Measurements from ENCODE around the gene MRPS25.

MRPS25 gene

GRCh38 chr3:15050405-15051092, 14.6 kb downstream of the MRPS25 start:
- no peak overlapping the region for H3K4me3 ChIP-seq (ENCODE audit: low read depth, low read length)
- DNase-seq (ENCODE audit: low read depth) = no peak
- TF ChIP-seq CTCF (IDR thresholded peaks at IDR 0.05; ENCODE audit: low read depth, low read length) (no peak), POLR2A (IDR thresholded peaks at IDR 0.05; ENCODE audit: extremely low read depth, insufficient read length) (no peak), MAX (IDR thresholded peaks at IDR 0.05; ENCODE audit: low read depth, low read length) (no peak), MYC (IDR thresholded peaks at IDR 0.05; ENCODE audit: low read depth, low read length) (no peak)

GRCh38 chr3:15049584-15049983, 15.5 kb downstream of the MRPS25 start:
- no peak for DNase-seq (ENCODE audit: low read depth)
- TF ChIP-seq MYC (IDR thresholded peaks at IDR 0.05; ENCODE audit: low read depth, low read length) = no peak
- TF ChIP-seq MAX (IDR thresholded peaks at IDR 0.05; ENCODE audit: low read depth, low read length) = no peak
- no peak for TF ChIP-seq POLR2A (IDR thresholded peaks at IDR 0.05; ENCODE audit: extremely low read depth, insufficient read length)
- TF ChIP-seq CTCF (IDR thresholded peaks at IDR 0.05; ENCODE audit: low read depth, low read length) = no peak
- no peak overlapping the region for H3K4me3 ChIP-seq (ENCODE audit: low read depth, low read length)

- TF ChIP-seq MYC (IDR thresholded peaks at IDR 0.05; ENCODE audit: low read depth, low read length) = no peak
- no peak for TF ChIP-seq MAX (IDR thresholded peaks at IDR 0.05; ENCODE audit: low read depth, low read length)
- no peak for TF ChIP-seq POLR2A (IDR thresholded peaks at IDR 0.05; ENCODE audit: extremely low read depth, insufficient read length)
- no peak for TF ChIP-seq CTCF (IDR thresholded peaks at IDR 0.05; ENCODE audit: low read depth, low read length)
- no peak overlapping the region for H3K4me3 ChIP-seq (ENCODE audit: low read depth, low read length)
- no peak for DNase-seq (ENCODE audit: low read depth)
Observed at GRCh38 chr3:15045667-15046066, 19.4 kb downstream of the MRPS25 start.

GRCh38 chr3:15044326-15044725, 20.8 kb downstream of the MRPS25 start:
- H3K4me3 ChIP-seq (ENCODE audit: low read depth, low read length) = no peak overlapping the region
- DNase-seq (ENCODE audit: low read depth) = no peak
- TF ChIP-seq MAX (IDR thresholded peaks at IDR 0.05; ENCODE audit: low read depth, low read length) = no peak
- TF ChIP-seq CTCF (IDR thresholded peaks at IDR 0.05; ENCODE audit: low read depth, low read length) = no peak
- no peak for TF ChIP-seq MYC (IDR thresholded peaks at IDR 0.05; ENCODE audit: low read depth, low read length)
- TF ChIP-seq POLR2A (IDR thresholded peaks at IDR 0.05; ENCODE audit: extremely low read depth, insufficient read length) = no peak

- no peak for DNase-seq (ENCODE audit: low read depth)
- H3K4me3 ChIP-seq (ENCODE audit: low read depth, low read length) = no peak overlapping the region
- TF ChIP-seq MAX (IDR thresholded peaks at IDR 0.05; ENCODE audit: low read depth, low read length) (no peak), MYC (IDR thresholded peaks at IDR 0.05; ENCODE audit: low read depth, low read length) (no peak), POLR2A (IDR thresholded peaks at IDR 0.05; ENCODE audit: extremely low read depth, insufficient read length) (no peak), CTCF (IDR thresholded peaks at IDR 0.05; ENCODE audit: low read depth, low read length) (no peak)
Observed at GRCh38 chr3:15043408-15044171, 21.5 kb downstream of the MRPS25 start.

All from NB4 (cell line).